ENCODE measurements around the gene PDZD2. TPM values are rescaled to one million over a fixed set of nuclear protein-coding genes. Genes with fewer than 3 reads are reported as not detected.

Gene PDZD2
- total RNA-seq, 1 experiment from 2014 or later, result 0.37 TPM

GRCh38 chr5:32096891-32097595 lies 458.1 kb downstream of the PDZD2 start:
- no peak overlapping the region for H3K4me3 ChIP-seq (replicated peaks in 1 of 2; ENCODE audit: low read depth in 1 of 2, low read length in 2 of 2)
- H3K27me3 ChIP-seq (ENCODE audit: insufficient read depth, low read length), result no peaks in the 10 kb centered on the region
- DNase-seq (ENCODE audit: low read depth, low spot score), result no peak
- BruUV-seq (replicated peaks), result no TSS peak
- no peaks in the 10 kb centered on the region for H3K4me1 ChIP-seq (ENCODE audit: control insufficient read depth in 1 of 2, insufficient read depth in 2 of 2, low read length in 2 of 2)
- peaks cover 4 to 5% of the 10 kb centered on the region in 2 experiments; a peak in 2 of 4 replicates for H3K36me3 ChIP-seq (ENCODE audit: control insufficient read depth in 1 of 2, insufficient read depth in 2 of 2, low read length in 2 of 2)
- H3K79me2 ChIP-seq (ENCODE audit: insufficient read depth, low read length), result no peaks in the 10 kb centered on the region
- H3K27ac ChIP-seq (ENCODE audit: low read depth, low read length), result no peak overlapping the region
- no peak for ATAC-seq
- no peak overlapping the region for H3K9ac ChIP-seq (ENCODE audit: low read length)
- H2AFZ ChIP-seq (ENCODE audit: low read depth, low read length, poor library complexity, severe bottlenecking), result no peak overlapping the region
- H4K20me1 ChIP-seq (ENCODE audit: insufficient read depth), result no peaks in the 10 kb centered on the region
- H3K4me2 ChIP-seq (ENCODE audit: low read length), result no peak overlapping the region
- no peak for TF ChIP-seq YY1 (IDR thresholded peaks at IDR 0.05; ENCODE audit: extremely low read depth, insufficient replicate concordance, low read depth, low read length)
- TF ChIP-seq SRF (IDR thresholded peaks at IDR 0.05; ENCODE audit: low read depth), result no peak
- TF ChIP-seq EZH2phosphoT487 (IDR thresholded peaks at IDR 0.05; ENCODE audit: borderline replicate concordance), result no peak
- no peak for TF ChIP-seq TCF7L2 (IDR thresholded peaks at IDR 0.05; ENCODE audit: borderline replicate concordance, extremely low read depth, insufficient read depth, insufficient read length)
- TF ChIP-seq SIN3A (IDR thresholded peaks at IDR 0.05; ENCODE audit: low read depth), result no peak
- TF ChIP-seq POLR2AphosphoS5 (IDR thresholded peaks at IDR 0.05; ENCODE audit: low read depth, low read length), result no peak
- no peak for TF ChIP-seq MAX (IDR thresholded peaks at IDR 0.05)
- TF ChIP-seq POLR2A (IDR thresholded peaks at IDR 0.05; ENCODE audit: borderline replicate concordance, extremely low read depth, insufficient read depth, insufficient read length), result no peak
- TF ChIP-seq ZFX (IDR thresholded peaks at IDR 0.05), result no peak
- TF ChIP-seq ZBTB33 (IDR thresholded peaks at IDR 0.05; ENCODE audit: extremely low read depth, insufficient replicate concordance, low read length), result no peak
- TF ChIP-seq EZH2 (IDR thresholded peaks at IDR 0.05), result no peak
- TF ChIP-seq REST (IDR thresholded peaks at IDR 0.05; ENCODE audit: low read depth), result no peak
- no peak for TF ChIP-seq FOSL1 (IDR thresholded peaks at IDR 0.05; ENCODE audit: low read depth)
- no peak for TF ChIP-seq CTCF (IDR thresholded peaks at IDR 0.05 in 2 of 3, conservative IDR thresholded peaks at IDR 0.05 in 1 of 3; ENCODE audit: borderline replicate concordance in 1 of 3, insufficient read depth in 1 of 3, low read depth in 2 of 3, low read length in 2 of 3)
- no peak for TF ChIP-seq CEBPB (IDR thresholded peaks at IDR 0.05; ENCODE audit: low read depth)
- TF ChIP-seq ATF3 (IDR thresholded peaks at IDR 0.05), result no peak
- no peak for TF ChIP-seq EGR1 (IDR thresholded peaks at IDR 0.05; ENCODE audit: low read depth)
- TF ChIP-seq SP1 (IDR thresholded peaks at IDR 0.05; ENCODE audit: low read depth), result no peak
- TF ChIP-seq ELF1 (IDR thresholded peaks at IDR 0.05; ENCODE audit: borderline replicate concordance, low read depth), result no peak
- intact Hi-C loops (cut with micrococcal nuclease), result no loop called here
- no peaks in the 10 kb centered on the region for H3K9me3 ChIP-seq (ENCODE audit: control insufficient read depth in 1 of 2, insufficient read depth in 1 of 2, low read depth in 1 of 2, low read length in 2 of 2)
- RAD21 ChIA-PET (ENCODE audit: low non-redundant PET in 1 of 2, low total read pairs in 2 of 2, uncharacterized antibody in 2 of 2, unreplicated experiment in 2 of 2), result no interaction called here
- no peaks in the 10 kb centered on the region for H3K9me2 ChIP-seq (ENCODE audit: insufficient read depth)
- POLR2A ChIA-PET, result no interaction called here
- CTCF ChIA-PET, result interaction anchor here (0.6 kb wide), 1 partner anchor 275 kb away, joined by 3 read pairs; no protein-coding TSS in a partner anchor
